Peyer's patch (tissue), 4 donors: ENCODE measurements around the gene ALKBH5. TPM values are rescaled to one million over a fixed set of nuclear protein-coding genes. Genes with fewer than 3 reads are reported as not detected.

Source experiments
- DNase-seq, 3 donors: peaks; one replicate each; pipeline ENCODE4 v3.0.0-alpha.2; 2017 to 2019
- H3K27ac ChIP-seq, 4 donors: fragments of 200-600 bp; sonication (generic); one replicate each; pipeline ENCODE4 v1.5.1; 2016 to 2019
- H3K27me3 ChIP-seq, 2 donors: fragments of 200-600 bp; sonication (generic); one replicate each; pipeline ENCODE4 v1.5.1; 2019
- H3K36me3 ChIP-seq, 3 donors: fragments of 200-600 bp; sonication (generic); one replicate each; pipeline ENCODE4 v1.5.1; 2016 to 2019
- H3K4me1 ChIP-seq, 4 donors: fragments of 200-600 bp; sonication (generic); one replicate each; pipeline ENCODE4 v1.5.1; 2016 to 2019
- H3K4me3 ChIP-seq, 4 donors: fragments of 200-600 bp; sonication (generic); 1 replicate in 3 of 4; 2 replicates in 1 of 4; pipeline ENCODE4 v1.5.1; 2016 to 2019; ENCODE audit warnings: mild to moderate bottlenecking in 1 of 4
- H3K9me3 ChIP-seq, 4 donors: fragments of 200-600 bp; sonication (generic); one replicate each; pipeline ENCODE4 v1.5.1; 2016 to 2019; ENCODE audit warnings: mild to moderate bottlenecking in 1 of 4
- POLR2A ChIP-seq, 2 donors: fragments of 450-650 bp; IDR thresholded peaks; one replicate each; pipeline ENCODE4 v1.5.1; 2017; ENCODE audit warnings: antibody characterized with exemption in 2 of 2, mild to moderate bottlenecking in 2 of 2, moderate library complexity in 2 of 2
- total RNA-seq, 4 donors: library from RNA; depleted of rRNA; stranded (reverse); fragments of >200 nt; gene quantifications; one replicate each; pipeline ENCODE4 v1.1.0, GENCODE V29; 2016
- TF ChIP-seq, protein P1 (sequence below), 6 experiments: fragments of 450-650 bp in 4 of 6; fragments of 200-600 bp in 2 of 6; sonication (generic) in 1 of 6; IDR thresholded peaks; one replicate each; pipeline ENCODE4 v1.5.1; 2017 to 2019; ENCODE audit warnings: antibody characterized with exemption in 6 of 6, mild to moderate bottlenecking in 3 of 6, moderate library complexity in 1 of 6

ALKBH5 gene
- total RNA-seq, 4 donors from 2014 or later = 65.6 to 78.5 (median 72.9) TPM

DNA sequence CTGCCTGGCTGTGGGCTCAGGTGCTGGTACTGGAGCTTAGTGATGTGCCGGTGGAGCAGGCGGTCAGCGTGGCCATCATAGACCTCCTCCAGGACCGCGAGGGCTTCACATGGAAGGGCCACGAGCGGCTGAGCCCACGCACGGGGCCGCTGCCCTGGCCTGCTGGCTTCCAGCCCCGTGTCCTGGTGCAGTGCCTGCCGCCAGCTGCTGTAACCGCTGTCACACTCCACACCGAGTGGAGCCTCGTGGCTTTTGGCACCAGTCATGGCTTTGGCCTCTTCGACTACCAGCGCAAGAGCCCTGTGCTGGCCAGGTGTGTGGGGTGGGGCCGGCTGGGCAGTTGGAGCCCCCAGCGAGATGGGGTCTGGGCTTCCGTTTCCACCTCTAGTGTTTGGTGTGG is 53.8 kb downstream of the ALKBH5 start:
- Histone ChIP-seq H3K36me3 (peaks cover 0 to 53% (median 0%) of the 10 kb centered on the region in 3 donors), H3K9me3 (no peaks in the 10 kb centered on the region), H3K4me1 (no peaks in the 10 kb centered on the region), H3K4me3 (no peak overlapping the region), H3K27me3 (no peaks in the 10 kb centered on the region), H3K27ac (no peak overlapping the region)
- TF ChIP-seq POLR2A (IDR thresholded peaks at IDR 0.05) = no peak
- TF ChIP-seq, protein P1, sequence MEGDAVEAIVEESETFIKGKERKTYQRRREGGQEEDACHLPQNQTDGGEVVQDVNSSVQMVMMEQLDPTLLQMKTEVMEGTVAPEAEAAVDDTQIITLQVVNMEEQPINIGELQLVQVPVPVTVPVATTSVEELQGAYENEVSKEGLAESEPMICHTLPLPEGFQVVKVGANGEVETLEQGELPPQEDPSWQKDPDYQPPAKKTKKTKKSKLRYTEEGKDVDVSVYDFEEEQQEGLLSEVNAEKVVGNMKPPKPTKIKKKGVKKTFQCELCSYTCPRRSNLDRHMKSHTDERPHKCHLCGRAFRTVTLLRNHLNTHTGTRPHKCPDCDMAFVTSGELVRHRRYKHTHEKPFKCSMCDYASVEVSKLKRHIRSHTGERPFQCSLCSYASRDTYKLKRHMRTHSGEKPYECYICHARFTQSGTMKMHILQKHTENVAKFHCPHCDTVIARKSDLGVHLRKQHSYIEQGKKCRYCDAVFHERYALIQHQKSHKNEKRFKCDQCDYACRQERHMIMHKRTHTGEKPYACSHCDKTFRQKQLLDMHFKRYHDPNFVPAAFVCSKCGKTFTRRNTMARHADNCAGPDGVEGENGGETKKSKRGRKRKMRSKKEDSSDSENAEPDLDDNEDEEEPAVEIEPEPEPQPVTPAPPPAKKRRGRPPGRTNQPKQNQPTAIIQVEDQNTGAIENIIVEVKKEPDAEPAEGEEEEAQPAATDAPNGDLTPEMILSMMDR (IDR thresholded peaks at IDR 0.05) = no peak
- no peak for DNase-seq

DNA sequence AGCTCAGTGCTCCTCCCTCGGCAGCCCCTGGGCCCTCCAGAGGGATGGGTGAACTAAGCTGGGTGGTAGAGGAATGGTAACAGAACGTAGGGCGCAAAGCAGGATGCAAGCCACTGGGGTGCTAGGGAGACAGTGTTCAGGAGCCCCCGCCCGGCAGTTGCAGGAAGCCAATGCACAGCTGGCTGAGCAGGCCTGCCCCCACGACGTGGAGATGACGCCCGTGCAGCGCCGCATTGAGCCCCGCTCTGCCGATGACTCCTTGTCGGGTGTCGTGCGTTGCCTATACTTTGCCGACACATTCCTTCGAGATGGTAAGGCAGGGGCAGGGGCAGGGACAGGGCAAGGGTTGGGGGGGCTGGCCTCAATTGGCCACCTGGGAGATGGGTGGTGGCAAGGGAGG is 54.7 kb downstream of the ALKBH5 start:
- no peaks in the 10 kb centered on the region for H3K4me1 ChIP-seq
- TF ChIP-seq, protein P1 (IDR thresholded peaks at IDR 0.05) = no peak
- TF ChIP-seq POLR2A (IDR thresholded peaks at IDR 0.05) = no peak
- no peak for DNase-seq
- H3K4me3 ChIP-seq = no peak overlapping the region
- H3K36me3 ChIP-seq = peaks cover 0 to 55% (median 0%) of the 10 kb centered on the region in 3 donors
- H3K27ac ChIP-seq = no peak overlapping the region
- no peaks in the 10 kb centered on the region for H3K9me3 ChIP-seq
- H3K27me3 ChIP-seq = no peaks in the 10 kb centered on the region

DNA sequence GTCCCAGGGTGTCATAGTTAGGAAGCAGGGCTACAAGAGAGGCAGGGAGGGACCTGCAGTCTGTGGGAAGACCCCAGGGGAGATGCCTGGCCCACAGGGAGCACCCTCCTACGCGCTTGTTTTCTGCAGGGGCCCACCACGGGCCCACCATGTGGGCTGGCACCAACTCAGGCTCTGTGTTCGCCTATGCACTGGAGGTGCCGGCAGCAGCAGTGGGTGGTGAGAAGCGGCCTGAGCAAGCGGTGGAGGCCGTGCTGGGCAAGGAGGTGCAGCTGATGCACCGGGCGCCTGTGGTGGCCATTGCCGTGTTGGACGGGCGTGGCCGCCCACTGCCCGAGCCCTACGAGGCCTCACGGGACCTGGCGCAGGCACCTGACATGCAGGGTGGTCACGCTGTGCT is 56.8 kb downstream of the ALKBH5 start:
- DNase-seq = no peak
- Histone ChIP-seq H3K4me1 (no peaks in the 10 kb centered on the region), H3K9me3 (no peaks in the 10 kb centered on the region), H3K4me3 (no peak overlapping the region), H3K36me3 (peaks cover 0 to 57% (median 0%) of the 10 kb centered on the region in 3 donors), H3K27me3 (no peaks in the 10 kb centered on the region), H3K27ac (no peak overlapping the region)
- no peak for TF ChIP-seq POLR2A (IDR thresholded peaks at IDR 0.05)
- TF ChIP-seq, protein P1 (IDR thresholded peaks at IDR 0.05) = no peak

DNA sequence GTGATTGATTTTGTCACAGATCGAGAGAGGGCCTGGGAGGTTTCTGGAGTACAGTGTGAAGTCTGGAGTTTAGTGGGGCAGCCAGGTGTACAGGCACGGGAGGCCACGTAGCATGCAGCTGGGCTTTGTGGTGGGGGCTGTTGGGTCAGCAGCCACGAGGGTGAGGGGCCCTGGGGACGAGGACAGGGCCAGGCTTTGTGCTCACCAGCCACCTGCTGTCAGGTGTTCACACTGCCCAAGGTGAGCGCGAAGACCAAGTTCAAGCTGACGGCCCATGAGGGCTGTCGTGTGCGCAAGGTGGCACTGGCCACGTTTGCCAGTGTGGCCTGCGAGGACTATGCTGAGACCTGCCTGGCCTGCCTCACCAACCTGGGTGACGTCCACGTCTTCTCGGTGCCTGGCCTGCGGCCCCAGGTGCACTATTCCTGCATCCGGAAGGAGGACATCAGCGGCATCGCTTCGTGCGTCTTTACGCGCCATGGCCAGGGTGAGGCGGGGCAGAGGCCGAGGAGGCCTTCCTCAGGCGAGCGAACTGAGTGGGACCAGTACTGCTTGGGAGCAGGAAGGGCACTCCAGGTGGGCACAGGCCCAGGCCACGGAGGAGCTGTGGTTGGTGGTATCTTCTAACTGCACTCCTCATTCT is 57.7 kb downstream of the ALKBH5 start:
- H3K4me1 ChIP-seq = peaks cover 0 to 1% (median 0%) of the 10 kb centered on the region in 4 donors
- no peaks in the 10 kb centered on the region for H3K27me3 ChIP-seq
- H3K27ac ChIP-seq = no peak overlapping the region
- TF ChIP-seq, protein P1 (IDR thresholded peaks at IDR 0.05) = no peak
- TF ChIP-seq POLR2A (IDR thresholded peaks at IDR 0.05) = no peak
- peaks cover 0 to 62% (median 0%) of the 10 kb centered on the region in 3 donors for H3K36me3 ChIP-seq
- no peak for DNase-seq
- no peaks in the 10 kb centered on the region for H3K9me3 ChIP-seq
- no peak overlapping the region for H3K4me3 ChIP-seq

DNA sequence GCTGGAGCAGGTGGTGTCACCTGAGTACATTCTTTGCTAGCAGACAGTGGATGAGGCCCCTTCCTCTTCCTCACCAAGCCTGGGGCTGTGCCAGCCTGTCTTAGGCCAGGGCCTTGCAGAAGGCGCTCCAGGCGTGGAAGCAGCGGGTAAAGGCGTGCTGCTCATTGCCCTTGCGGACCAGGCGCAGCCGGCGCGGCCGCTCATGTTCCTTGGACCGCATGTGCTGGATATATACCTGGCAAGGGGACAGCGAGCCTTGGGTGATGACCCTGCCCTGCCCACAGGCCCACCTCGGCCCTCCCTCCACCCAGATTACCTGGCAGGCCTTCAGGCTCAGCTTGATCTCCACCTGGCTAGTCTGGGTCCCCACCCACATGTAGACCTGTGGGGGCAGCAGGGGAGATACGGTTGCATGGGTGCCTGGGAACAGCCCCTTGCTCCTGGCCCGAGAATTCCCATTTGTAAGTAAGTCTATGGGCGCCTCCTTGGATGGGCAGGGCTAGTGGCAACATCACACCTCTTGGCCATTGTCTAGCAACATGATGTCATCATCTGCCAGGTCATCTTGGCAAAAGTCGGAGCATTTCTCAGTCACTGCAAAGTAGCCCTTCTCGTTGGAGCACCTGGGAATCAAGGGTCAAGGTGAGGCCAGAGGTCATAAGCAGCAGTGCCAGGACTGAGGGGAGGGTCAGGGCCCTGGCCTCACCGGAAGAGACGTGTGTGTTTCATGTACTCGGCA is 61.6 kb downstream of the ALKBH5 start:
- Histone ChIP-seq H3K9me3 (no peaks in the 10 kb centered on the region), H3K4me3 (no peak overlapping the region), H3K27me3 (no peaks in the 10 kb centered on the region), H3K27ac (no peak overlapping the region), H3K4me1 (peaks cover 0 to 21% (median 0%) of the 10 kb centered on the region in 4 donors), H3K36me3 (peaks cover 0 to 71% (median 0%) of the 10 kb centered on the region in 3 donors)
- DNase-seq = no peak
- no peak for TF ChIP-seq POLR2A (IDR thresholded peaks at IDR 0.05)
- TF ChIP-seq, protein P1 (IDR thresholded peaks at IDR 0.05) = no peak
